Measurements from ENCODE around the gene RUBCNL. TPM values are rescaled to one million over a fixed set of nuclear protein-coding genes. Genes with fewer than 3 reads are reported as not detected.

Gene RUBCNL
- total RNA-seq, 2 donors from 2014 or later = 25.6 to 29.1 TPM

DNA sequence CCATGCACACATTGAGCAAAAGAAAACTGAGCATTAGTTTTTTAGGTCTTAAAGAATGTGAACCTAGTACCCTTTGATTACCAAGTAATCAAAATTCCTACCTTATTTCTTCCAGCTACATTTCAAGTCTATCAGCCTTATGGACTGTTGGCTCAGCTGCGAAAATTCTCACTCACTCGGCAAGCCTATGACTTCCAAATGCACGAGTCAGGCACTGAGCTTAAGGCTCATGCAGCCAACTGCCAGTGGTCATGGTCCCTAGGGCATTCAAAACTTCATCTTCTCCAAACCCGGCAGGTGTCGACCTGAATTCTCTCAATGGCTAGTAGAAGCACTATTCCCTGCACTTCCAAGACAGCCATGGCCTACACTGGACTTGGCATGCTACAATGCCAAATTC, 41.2 kb downstream of the RUBCNL start:
- no peak overlapping the region for H3K4me3 ChIP-seq
- H3K4me1 ChIP-seq = no peaks in the 10 kb centered on the region
- H3K27me3 ChIP-seq = no peaks in the 10 kb centered on the region
- DNase-seq = no peak
- no peaks in the 10 kb centered on the region for H3K36me3 ChIP-seq
- TF ChIP-seq, protein P1, sequence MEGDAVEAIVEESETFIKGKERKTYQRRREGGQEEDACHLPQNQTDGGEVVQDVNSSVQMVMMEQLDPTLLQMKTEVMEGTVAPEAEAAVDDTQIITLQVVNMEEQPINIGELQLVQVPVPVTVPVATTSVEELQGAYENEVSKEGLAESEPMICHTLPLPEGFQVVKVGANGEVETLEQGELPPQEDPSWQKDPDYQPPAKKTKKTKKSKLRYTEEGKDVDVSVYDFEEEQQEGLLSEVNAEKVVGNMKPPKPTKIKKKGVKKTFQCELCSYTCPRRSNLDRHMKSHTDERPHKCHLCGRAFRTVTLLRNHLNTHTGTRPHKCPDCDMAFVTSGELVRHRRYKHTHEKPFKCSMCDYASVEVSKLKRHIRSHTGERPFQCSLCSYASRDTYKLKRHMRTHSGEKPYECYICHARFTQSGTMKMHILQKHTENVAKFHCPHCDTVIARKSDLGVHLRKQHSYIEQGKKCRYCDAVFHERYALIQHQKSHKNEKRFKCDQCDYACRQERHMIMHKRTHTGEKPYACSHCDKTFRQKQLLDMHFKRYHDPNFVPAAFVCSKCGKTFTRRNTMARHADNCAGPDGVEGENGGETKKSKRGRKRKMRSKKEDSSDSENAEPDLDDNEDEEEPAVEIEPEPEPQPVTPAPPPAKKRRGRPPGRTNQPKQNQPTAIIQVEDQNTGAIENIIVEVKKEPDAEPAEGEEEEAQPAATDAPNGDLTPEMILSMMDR (IDR thresholded peaks at IDR 0.05) = no peak
- no peak overlapping the region for H3K9ac ChIP-seq (ENCODE audit: low read depth in 2 of 2, low read length in 2 of 2)
- no peak overlapping the region for H3K27ac ChIP-seq
- intact Hi-C loops (cut with DNase I) = no loop called here
- no peaks in the 10 kb centered on the region for H3K9me3 ChIP-seq

DNA sequence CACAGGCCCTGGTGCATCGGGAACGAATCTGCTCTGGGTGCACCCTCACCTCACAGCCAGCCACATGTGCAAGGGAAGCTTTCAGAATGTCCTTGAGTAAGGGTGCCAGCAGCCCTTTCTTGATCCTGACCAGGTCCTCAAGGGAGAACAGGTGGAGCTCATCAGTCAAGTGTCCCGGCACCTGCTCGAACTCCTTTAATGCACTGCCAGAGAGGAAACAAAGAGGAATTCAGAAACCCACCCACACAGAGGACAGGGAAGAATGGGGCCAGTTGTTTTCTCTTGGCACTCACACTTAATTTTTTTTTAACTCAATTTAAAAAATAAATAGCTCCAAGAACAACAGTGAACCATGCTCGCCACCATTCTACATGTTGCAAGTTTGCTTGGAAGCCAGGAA, 41.7 kb downstream of the RUBCNL start:
- no peak for DNase-seq
- Histone ChIP-seq H3K27ac (no peak overlapping the region), H3K4me3 (no peak overlapping the region), H3K27me3 (no peaks in the 10 kb centered on the region), H3K9ac (ENCODE audit: low read depth in 2 of 2, low read length in 2 of 2) (no peak overlapping the region), H3K36me3 (no peaks in the 10 kb centered on the region), H3K4me1 (no peaks in the 10 kb centered on the region), H3K9me3 (no peaks in the 10 kb centered on the region)
- TF ChIP-seq, protein P1 (IDR thresholded peaks at IDR 0.05) = no peak
- intact Hi-C loops (cut with DNase I) = no loop called here

DNA sequence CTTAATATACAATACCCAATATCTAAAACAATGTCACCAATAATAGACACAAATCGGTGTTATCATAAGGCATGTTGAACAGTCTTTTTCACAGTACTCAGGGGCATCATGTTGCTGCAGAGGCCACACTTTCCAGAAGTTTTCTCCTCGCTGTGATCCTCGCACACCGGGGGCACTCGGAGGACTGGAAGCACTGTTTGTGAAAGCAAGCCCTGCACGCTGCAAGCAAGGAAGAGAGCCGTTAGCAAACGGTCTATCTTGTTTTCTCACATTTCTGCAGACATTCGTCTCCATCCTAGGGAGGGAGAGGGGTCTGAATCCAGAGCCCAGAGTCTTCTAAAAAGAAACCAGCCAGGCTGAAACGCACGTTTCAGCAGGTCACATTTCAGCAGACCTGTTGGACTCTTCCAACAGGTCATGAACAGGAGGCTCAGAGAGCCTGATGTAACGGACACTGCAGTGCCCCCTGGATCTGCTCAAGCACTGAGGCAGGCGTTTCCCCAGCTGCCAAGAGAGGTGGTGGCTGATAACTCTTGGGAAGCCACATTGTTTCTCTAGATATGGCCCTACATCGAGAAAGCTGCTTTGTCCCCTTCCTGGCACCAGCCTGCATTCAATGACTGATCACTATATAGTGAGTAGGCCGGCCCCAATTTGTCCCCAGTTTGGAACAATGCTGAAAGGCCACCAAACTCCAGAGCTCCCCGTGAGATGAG, 43.6 kb downstream of the RUBCNL start:
- intact Hi-C loops (cut with DNase I) = no loop called here
- Histone ChIP-seq H3K4me1 (no peaks in the 10 kb centered on the region), H3K27ac (no peak overlapping the region), H3K9ac (ENCODE audit: low read depth in 2 of 2, low read length in 2 of 2) (no peak overlapping the region), H3K4me3 (no peak overlapping the region), H3K9me3 (no peaks in the 10 kb centered on the region), H3K36me3 (no peaks in the 10 kb centered on the region), H3K27me3 (no peaks in the 10 kb centered on the region)
- TF ChIP-seq, protein P1 (IDR thresholded peaks at IDR 0.05) = no peak
- DNase-seq = no peak

DNA sequence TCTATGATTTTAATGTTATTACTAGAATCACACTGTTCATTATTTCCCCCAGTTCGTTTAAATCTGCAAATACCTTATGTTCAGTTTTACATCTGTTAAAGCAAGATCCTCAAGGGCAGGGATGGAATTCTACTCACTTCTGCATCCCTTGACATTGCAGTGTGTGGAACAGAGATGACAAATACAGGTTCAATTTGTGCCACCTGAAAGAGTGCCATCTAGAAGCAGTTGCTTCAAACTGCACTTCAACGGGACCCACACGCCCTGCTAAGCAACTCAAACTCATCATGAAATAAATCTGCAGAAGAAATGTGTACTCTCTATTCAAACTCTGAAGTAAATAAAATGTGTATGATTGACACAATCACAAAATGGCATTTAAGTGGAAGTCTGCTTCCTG, 44.5 kb downstream of the RUBCNL start:
- Histone ChIP-seq H3K4me3 (no peak overlapping the region), H3K9ac (ENCODE audit: low read depth in 2 of 2, low read length in 2 of 2) (no peak overlapping the region), H3K27ac (no peak overlapping the region), H3K27me3 (no peaks in the 10 kb centered on the region), H3K4me1 (no peaks in the 10 kb centered on the region), H3K36me3 (no peaks in the 10 kb centered on the region), H3K9me3 (no peaks in the 10 kb centered on the region)
- TF ChIP-seq, protein P1 (IDR thresholded peaks at IDR 0.05) = no peak
- intact Hi-C loops (cut with DNase I) = no loop called here
- no peak for DNase-seq

DNA sequence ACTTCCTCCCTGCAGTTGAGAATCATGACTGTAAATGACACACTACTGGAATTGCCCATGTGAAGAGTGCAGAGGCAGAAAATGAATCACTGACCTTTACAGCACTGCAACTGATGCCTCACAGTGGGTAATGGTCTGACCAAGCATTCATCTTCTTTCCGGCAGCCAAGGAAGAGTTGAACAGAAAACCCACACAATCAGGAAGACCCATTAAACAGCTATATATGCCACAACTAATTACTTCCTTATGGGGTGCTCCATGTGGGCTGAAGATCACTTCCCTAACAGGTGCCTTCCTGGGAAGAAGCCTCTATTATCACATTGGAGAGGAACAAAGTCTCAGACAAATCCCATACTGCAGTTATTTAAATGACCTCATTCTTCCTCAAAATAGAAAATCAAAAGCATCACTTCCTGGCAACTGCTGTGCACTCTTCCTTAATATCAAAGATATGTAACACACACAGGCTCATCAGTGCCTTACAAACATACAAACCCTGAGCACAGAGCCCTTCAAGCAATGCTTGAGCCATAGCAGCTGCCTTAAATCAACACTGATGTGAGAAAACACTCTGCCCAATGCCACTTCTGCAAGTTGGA, 45.8 kb downstream of the RUBCNL start:
- H3K4me1 ChIP-seq = no peaks in the 10 kb centered on the region
- H3K9ac ChIP-seq (ENCODE audit: low read depth in 2 of 2, low read length in 2 of 2) = no peak overlapping the region
- TF ChIP-seq, protein P1 (IDR thresholded peaks at IDR 0.05) = no peak
- no peak overlapping the region for H3K4me3 ChIP-seq
- no peaks in the 10 kb centered on the region for H3K36me3 ChIP-seq
- no peaks in the 10 kb centered on the region for H3K9me3 ChIP-seq
- DNase-seq = no peak
- H3K27ac ChIP-seq = no peak overlapping the region
- intact Hi-C loops (cut with DNase I) = no loop called here
- H3K27me3 ChIP-seq = no peaks in the 10 kb centered on the region
